GM19025 (cell line): Measurements from ENCODE around the gene BNIP2.
A peak's percentile ranks its signal among the peaks of the same experiment; 100 is the strongest.
"Not testable (repeated sequence)": the region's sequence is repeated elsewhere in the genome, so short reads cannot be mapped to it uniquely, and the experiment has no call there.

Experiments
- ATAC-seq: cut with Tn5 transposase; IDR thresholded peaks from one replicate; pipeline ENCODE4 v1.9.1; 2021; ENCODE audit warnings: mild to moderate bottlenecking, low read depth, moderate library complexity; ENCODE audit not compliant: unreplicated experiment

The BNIP2 gene

GRCh38 chr15:59689626-59690236 lies 611 bp upstream of the BNIP2 start:
- ATAC-seq, result no peak

DNA sequence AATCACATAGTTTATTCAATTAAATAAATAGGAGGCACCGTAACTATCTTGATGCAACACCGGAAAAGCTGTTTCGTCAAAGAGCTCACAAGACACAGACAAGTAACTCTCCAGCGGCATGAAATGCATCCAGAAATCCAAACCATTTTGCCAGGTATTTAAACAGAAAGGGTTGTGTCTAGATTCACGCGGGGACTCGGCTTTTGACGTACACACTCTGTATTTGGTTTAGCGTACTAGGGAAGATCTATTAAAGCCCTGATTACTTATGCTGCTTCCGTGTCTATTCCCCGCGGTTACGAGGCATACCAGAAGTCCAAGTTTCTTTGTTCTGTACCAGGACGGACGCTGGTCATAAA lies 718 bp downstream of the BNIP2 start:
- ATAC-seq, result no peak

DNA sequence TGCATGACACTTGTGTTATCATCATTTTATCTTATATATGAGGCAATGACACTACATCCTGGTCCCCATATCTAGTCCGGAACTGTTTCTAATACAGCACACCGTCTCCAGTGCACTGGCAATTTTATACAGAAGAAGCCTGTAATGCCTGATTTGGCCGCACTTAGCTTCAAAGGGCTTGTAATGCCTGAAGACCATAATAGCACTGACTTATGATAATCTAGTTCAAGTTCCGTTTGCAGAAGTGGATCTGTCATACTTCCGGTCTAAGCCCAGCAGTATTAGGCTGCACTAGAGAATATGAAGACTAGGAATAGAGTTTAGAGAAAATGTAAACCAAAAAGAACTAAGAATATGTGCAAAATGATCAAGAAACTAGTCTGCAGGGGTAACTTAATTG lies 1.3 kb downstream of the BNIP2 start:
- ATAC-seq, result no peak

- no peak for ATAC-seq
Observed at GRCh38 chr15:59686389-59686788, 2.7 kb downstream of the BNIP2 start.

GRCh38 chr15:59685737-59686297 lies 3.3 kb downstream of the BNIP2 start:
- no peak for ATAC-seq

DNA sequence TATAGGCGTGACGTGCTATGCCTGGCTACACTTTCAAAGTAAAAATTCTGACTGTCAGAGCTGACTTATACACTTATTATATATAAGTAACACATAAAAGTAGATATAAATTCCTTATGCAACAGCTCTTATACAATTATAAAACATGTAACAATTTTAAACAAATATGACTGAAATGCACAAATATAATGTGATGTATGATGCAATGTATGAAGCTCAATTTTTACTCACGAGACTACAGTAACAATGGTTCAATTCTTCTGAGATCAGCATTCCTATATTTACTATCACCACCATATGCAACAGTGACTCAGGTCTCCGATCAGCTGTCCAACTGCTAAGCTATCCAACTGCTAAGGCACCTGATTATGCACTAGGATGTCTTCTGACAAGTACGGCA lies 8.2 kb downstream of the BNIP2 start:
- no peak for ATAC-seq

GRCh38 chr15:59680346-59680745 lies 8.8 kb downstream of the BNIP2 start:
- no peak for ATAC-seq

GRCh38 chr15:59678620-59679019 lies 10.5 kb downstream of the BNIP2 start:
- ATAC-seq, result no peak

GRCh38 chr15:59678172-59678571 lies 10.9 kb downstream of the BNIP2 start:
- ATAC-seq, result no peak

DNA sequence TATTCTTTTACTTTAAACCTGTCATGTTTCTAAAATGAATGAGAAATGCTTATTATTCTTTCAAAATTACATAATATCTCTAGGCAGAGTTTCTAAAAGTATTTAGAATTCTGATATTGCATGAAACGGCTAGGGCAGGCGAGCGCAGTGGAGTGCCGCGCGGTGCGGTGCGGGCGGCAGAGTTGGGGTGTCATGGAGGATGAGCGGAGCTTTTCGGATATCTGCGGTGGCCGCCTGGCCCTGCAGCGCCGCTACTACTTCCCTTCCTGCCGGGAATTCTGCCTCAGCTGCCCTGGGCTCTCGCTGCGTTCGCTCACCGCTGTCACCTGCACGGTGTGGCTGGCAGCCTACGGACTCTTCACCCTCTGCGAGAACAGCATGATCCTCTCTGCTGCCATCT lies 12.6 kb downstream of the BNIP2 start:
- ATAC-seq, result no peak

- no peak for ATAC-seq
Observed at GRCh38 chr15:59674361-59674877, 14.7 kb downstream of the BNIP2 start.

DNA sequence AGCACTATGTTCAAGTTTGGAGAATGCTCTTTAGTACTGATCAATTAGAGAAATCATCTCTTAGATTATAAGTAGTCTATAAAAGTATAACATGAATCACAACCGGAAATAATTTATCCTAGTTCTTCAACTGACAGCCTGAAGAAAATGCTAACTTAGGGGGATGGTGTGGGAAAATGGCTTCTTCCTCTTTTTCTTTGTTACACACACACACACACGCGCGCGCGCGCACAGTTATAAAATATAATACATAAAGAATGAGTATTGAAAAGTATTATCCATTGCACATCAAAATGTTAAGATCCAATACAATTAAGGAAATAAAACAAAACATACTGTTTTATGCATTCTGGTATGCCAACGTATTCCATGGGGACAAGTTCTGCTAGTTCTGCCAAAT lies 20.6 kb downstream of the BNIP2 start:
- ATAC-seq, result no peak

DNA sequence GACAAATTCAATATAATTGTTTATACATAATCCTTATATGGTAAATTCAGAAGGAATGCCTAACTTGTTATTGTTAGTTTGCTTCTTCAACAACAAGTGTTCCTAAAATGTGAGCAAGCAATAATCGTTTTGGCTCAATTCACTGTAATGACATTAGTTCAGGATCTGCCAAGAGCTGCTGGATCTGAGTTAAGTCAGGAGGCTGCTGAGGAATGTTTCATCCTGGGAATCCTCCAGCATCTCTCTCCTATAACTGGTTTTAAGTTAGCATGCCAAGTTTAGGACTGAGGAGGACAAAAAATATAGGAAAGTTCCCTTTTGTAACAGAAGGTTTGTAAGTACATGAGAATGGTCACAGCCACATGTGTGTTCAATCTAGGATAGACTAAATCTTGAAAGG lies 26.9 kb downstream of the BNIP2 start:
- no peak for ATAC-seq

- no peak for ATAC-seq
Observed at GRCh38 chr15:59659366-59659765, 29.8 kb downstream of the BNIP2 start.

DNA sequence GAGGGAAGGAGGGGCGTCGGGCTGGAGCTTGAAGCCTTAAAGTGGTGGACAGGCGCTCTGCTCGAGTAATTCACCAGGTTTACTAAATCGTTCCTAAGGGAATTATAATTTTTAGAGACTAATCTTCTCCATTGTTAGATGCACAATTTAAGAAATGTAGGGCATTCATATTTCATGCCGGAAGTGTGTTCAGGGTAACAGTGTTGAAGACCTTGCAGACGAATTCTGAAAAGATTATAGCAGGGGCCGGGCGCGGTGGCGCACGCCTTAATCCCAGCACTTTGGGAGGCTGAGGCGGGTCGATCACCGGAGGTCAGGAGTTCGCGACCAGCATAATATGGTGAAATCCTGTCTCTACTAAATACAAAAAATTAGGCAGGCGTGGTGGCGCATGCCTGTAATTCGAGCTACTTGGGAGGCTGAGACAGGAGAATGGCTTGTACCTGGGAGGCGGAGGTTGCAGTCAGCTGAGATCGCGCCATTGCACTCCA lies 31.4 kb downstream of the BNIP2 start:
- peak; percentile 12 for ATAC-seq

- peak; percentile 100 for ATAC-seq
Observed at GRCh38 chr15:59656897-59657634, 32.1 kb downstream of the BNIP2 start, which contains the start of gene GTF2A2. GTF2A2 (minus strand) TSS chr15:59657515; CDS start chr15:59652277, 5,238 bp downstream.

DNA sequence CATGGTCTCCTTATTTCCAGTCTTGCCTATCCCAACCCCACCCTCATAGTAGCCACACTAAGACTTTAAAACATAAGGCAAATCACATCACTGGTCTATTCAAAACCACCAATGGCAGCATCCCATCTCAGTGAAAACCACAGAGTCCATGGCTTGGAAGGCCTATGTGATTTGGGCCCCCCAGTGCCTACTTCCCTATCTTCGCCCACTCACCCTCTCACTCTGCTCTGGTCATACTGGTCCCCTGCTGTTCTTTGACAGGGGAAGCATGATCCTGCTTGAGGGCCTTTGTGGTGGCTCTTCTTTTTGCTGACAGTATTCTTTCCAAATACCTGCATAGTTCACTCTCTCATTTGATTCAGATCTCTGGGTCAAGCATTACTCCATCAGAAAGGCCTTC lies 35.1 kb downstream of the BNIP2 start:
- no peak for ATAC-seq

GRCh38 chr15:59649603-59650002 lies 39.5 kb downstream of the BNIP2 start:
- no peak for ATAC-seq

- no peak for ATAC-seq
Observed at GRCh38 chr15:59647085-59647484, 42.0 kb downstream of the BNIP2 start.

DNA sequence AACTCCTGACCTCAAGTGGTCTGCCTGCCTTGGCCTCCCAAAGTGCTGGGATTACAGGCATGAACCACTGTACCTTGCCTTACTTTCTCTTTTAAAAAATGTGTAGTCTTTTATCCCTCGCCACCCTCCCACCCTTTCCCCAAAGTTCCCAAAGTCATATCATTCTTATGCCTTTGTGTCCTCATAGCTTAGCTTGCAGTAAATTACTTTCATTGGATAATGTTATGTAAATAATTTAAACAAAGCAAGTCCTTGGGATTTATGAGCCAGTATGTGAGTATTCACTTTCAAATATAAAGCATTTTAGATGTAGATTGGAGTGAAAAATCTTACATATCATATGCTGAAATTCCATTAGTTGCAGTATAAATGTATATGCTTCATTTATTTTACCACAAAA lies 42.8 kb downstream of the BNIP2 start:
- no peak for ATAC-seq

GRCh38 chr15:59645812-59646211 lies 43.3 kb downstream of the BNIP2 start:
- ATAC-seq, result not testable (repeated sequence)

DNA sequence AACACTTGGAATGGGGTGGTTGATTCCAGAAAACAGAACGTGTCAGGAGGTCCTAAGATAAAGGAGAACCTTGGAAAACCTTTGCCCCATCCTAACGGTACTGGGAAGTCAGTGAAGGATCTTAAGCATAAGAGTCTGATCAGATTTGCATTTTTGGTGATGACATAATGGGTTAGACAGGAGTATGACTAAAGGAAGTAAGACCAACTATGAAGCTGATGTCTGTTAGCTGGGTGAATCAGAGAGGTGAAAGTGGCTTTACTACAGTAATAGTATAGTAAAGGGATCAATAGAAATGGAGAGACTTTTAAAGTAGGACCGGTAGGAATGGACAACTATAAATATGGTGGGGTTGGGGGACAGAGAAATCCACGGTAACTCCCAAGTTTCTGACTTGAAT lies 44.4 kb downstream of the BNIP2 start:
- no peak for ATAC-seq
